Neural crest cell (in vitro differentiated cells): ENCODE results near the gene ARHGEF12. TPM values are rescaled to one million over a fixed set of nuclear protein-coding genes. Genes with fewer than 3 reads are reported as not detected.

ENCODE experiments used
- DNase-seq: peaks from one replicate; pipeline ENCODE4 v3.0.0; 2021; ENCODE audit warnings: low read depth, mixed read lengths, low spot score
- H3K27ac Mint-ChIP-seq: one replicate; pipeline ENCODE4 v1.8.0; 2021; ENCODE audit warnings: mild to moderate bottlenecking, mixed read lengths; ENCODE audit not compliant: unreplicated experiment
- H3K27me3 Mint-ChIP-seq: 2 replicates; pipeline ENCODE4 v1.8.0; 2021; ENCODE audit warnings: low read depth, mild to moderate bottlenecking, mixed read lengths
- H3K36me3 Mint-ChIP-seq: 2 replicates; pipeline ENCODE4 v1.8.0; 2021; ENCODE audit warnings: low read depth, mild to moderate bottlenecking, mixed read lengths
- H3K4me1 Mint-ChIP-seq: 2 replicates; pipeline ENCODE4 v1.8.0; 2021; ENCODE audit warnings: mixed read lengths
- H3K4me3 Mint-ChIP-seq: one replicate; pipeline ENCODE4 v1.8.0; 2021; ENCODE audit warnings: mild to moderate bottlenecking, mixed read lengths
- H3K9me3 Mint-ChIP-seq: 2 replicates; pipeline ENCODE4 v1.8.0; 2021; ENCODE audit warnings: mixed read lengths
- CTCF ChIP-seq: fragments of 200-600 bp; sonication (generic); conservative IDR thresholded peaks from 2 replicates; pipeline ENCODE4 v1.5.0; 2021; ENCODE audit warnings: antibody characterized with exemption, mild to moderate bottlenecking
- total RNA-seq: library from RNA; stranded (reverse); gene quantifications from 2 replicates; pipeline ENCODE4 v1.2.1, GENCODE V29; 2021

ARHGEF12 gene
- total RNA-seq, 1 donor from 2014 or later = 66.2 TPM

GRCh38 chr11:120343429-120343828 is 7.2 kb downstream of the ARHGEF12 start:
- H3K36me3 Mint-ChIP-seq = no peaks in the 10 kb centered on the region
- H3K4me1 Mint-ChIP-seq = peaks cover 47% of the 10 kb centered on the region
- H3K27me3 Mint-ChIP-seq = no peaks in the 10 kb centered on the region
- no peak overlapping the region for H3K4me3 Mint-ChIP-seq
- DNase-seq = no peak
- no peaks in the 10 kb centered on the region for H3K9me3 Mint-ChIP-seq
- no peak overlapping the region for H3K27ac Mint-ChIP-seq
- no peak for TF ChIP-seq CTCF

DNA sequence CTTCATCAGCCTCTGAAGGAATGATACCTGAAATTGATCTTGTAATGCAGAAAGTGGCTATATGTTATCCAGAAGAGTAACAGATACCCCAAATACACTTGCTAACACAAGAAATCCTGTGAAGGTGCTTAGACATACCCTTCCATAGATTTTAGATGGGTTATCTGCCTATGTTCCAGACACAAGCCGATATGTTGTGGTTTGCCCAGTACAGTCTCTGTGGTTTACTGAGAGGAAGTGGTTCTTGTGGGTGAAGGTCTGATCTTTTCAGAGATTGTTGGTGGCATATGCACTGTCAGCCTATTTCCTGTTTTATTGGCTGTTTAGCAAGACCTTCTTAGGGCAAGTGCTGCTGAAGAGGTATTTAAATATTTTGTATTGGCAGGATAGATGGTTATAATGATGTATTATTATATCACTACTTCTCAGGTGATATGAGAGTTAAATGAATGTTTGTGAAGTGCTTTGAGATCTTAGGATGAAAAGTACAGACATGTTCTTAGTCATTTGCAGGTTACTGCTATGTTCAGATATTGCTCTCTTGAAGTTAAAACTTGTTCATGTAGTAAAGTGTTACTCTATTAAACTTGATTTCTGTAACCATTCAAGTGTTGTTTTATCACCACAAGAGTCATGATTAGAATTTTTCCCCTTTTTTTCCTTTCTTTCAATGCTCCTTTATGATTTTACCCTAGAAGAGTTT is 8.2 kb downstream of the ARHGEF12 start:
- H3K36me3 Mint-ChIP-seq = no peaks in the 10 kb centered on the region
- H3K27me3 Mint-ChIP-seq = no peaks in the 10 kb centered on the region
- peaks cover 37% of the 10 kb centered on the region for H3K4me1 Mint-ChIP-seq
- DNase-seq = no peak
- no peak overlapping the region for H3K27ac Mint-ChIP-seq
- H3K4me3 Mint-ChIP-seq = no peak overlapping the region
- no peaks in the 10 kb centered on the region for H3K9me3 Mint-ChIP-seq
- no peak for TF ChIP-seq CTCF

- no peaks in the 10 kb centered on the region for H3K27me3 Mint-ChIP-seq
- H3K36me3 Mint-ChIP-seq = no peaks in the 10 kb centered on the region
Observed at GRCh38 chr11:120346233-120346632, 10.0 kb downstream of the ARHGEF12 start.

DNA sequence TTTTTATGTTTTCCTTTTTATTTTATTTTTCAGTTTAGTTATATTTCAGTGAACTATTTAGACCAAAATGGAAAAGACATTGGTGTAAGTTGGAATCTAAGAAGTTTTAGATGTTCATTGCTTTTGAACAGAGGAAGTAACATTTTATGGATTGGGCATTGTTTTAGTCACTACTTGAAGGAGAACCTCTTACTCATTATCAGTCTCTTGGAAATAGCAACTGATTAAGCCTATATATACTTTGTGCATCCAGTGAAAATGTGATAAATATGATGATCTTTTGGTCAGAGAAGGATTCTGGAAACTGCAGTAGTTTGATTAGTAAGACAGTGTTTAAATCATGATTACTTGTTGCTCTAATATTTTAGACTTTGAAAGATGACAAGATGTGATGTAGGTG is 14.4 kb downstream of the ARHGEF12 start:
- Mint-ChIP-seq H3K27ac (no peak overlapping the region), H3K4me1 (peaks cover 15% of the 10 kb centered on the region), H3K36me3 (peaks cover 3% of the 10 kb centered on the region), H3K27me3 (no peaks in the 10 kb centered on the region), H3K4me3 (no peak overlapping the region), H3K9me3 (no peaks in the 10 kb centered on the region)
- TF ChIP-seq CTCF = no peak
- DNase-seq = no peak

More at GRCh38 chr11:120346233-120346632, 10.0 kb downstream of the ARHGEF12 start:
- no peak for DNase-seq
- Mint-ChIP-seq H3K9me3 (no peaks in the 10 kb centered on the region), H3K27ac (no peak overlapping the region), H3K4me1 (peaks cover 25% of the 10 kb centered on the region), H3K4me3 (no peak overlapping the region)
- no peak for TF ChIP-seq CTCF

DNA sequence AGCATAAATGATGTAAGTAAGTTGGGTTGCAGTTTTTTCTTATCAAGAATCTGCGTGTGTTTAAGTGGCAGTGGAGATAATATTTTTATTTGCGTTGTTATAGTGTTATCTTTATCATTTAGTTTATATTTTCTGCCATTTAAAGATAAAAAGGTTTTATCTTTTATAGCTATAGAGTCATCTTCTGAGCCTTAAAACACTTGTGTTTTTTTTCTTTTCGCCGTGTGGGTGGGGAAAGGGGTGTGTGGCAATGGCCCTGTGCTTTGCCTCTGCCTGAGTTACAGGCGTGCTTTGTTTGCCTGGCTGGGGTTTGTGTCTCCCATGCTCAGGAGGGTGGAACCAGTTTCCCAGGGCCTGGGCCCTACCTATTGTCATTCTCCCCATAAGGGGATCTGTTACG is 16.2 kb downstream of the ARHGEF12 start:
- Mint-ChIP-seq H3K36me3 (peaks cover 3% of the 10 kb centered on the region), H3K27ac (no peak overlapping the region), H3K27me3 (no peaks in the 10 kb centered on the region), H3K4me3 (no peak overlapping the region), H3K4me1 (peaks cover 7% of the 10 kb centered on the region), H3K9me3 (no peaks in the 10 kb centered on the region)
- no peak for DNase-seq
- TF ChIP-seq CTCF = no peak
